Measurements from ENCODE around the gene ETNK2.

- TF ChIP-seq, protein P1, sequence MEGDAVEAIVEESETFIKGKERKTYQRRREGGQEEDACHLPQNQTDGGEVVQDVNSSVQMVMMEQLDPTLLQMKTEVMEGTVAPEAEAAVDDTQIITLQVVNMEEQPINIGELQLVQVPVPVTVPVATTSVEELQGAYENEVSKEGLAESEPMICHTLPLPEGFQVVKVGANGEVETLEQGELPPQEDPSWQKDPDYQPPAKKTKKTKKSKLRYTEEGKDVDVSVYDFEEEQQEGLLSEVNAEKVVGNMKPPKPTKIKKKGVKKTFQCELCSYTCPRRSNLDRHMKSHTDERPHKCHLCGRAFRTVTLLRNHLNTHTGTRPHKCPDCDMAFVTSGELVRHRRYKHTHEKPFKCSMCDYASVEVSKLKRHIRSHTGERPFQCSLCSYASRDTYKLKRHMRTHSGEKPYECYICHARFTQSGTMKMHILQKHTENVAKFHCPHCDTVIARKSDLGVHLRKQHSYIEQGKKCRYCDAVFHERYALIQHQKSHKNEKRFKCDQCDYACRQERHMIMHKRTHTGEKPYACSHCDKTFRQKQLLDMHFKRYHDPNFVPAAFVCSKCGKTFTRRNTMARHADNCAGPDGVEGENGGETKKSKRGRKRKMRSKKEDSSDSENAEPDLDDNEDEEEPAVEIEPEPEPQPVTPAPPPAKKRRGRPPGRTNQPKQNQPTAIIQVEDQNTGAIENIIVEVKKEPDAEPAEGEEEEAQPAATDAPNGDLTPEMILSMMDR (IDR thresholded peaks at IDR 0.05): no peak
- TF ChIP-seq POLR2A (IDR thresholded peaks at IDR 0.05) (no peak), POLR2AphosphoS5 (IDR thresholded peaks at IDR 0.05) (no peak)
These were observed 23.1 kb upstream of the ETNK2 start for GRCh38 chr1:204174958-204175357.
